Mucosa of stomach (tissue), 1 donor: ENCODE data around the gene MCEE.
"Not testable (repeated sequence)": the region's sequence is repeated elsewhere in the genome, so short reads cannot be mapped to it uniquely, and the experiment has no call there.

Experiments
- H3K27me3 ChIP-seq: one replicate; pipeline ENCODE4 v1.7.0; 2013; ENCODE audit warnings: mild to moderate bottlenecking, low read length; ENCODE audit not compliant: control insufficient read depth, insufficient read depth
- H3K36me3 ChIP-seq: one replicate; pipeline ENCODE4 v1.7.0; 2013; ENCODE audit warnings: low read length; ENCODE audit not compliant: control insufficient read depth, insufficient read depth
- H3K4me1 ChIP-seq: one replicate; pipeline ENCODE4 v1.7.0; 2013; ENCODE audit warnings: mild to moderate bottlenecking, low read length; ENCODE audit not compliant: control insufficient read depth, insufficient read depth
- H3K4me3 ChIP-seq: one replicate; pipeline ENCODE4 v1.7.0; 2013; ENCODE audit warnings: low read length
- H3K9ac ChIP-seq: one replicate; pipeline ENCODE4 v1.7.0; 2013; ENCODE audit warnings: mild to moderate bottlenecking, low read length, moderate library complexity
- H3K9me3 ChIP-seq: one replicate; pipeline ENCODE4 v1.7.0; 2013; ENCODE audit warnings: mild to moderate bottlenecking, low read length, moderate library complexity; ENCODE audit not compliant: control insufficient read depth
- donor health status: Pancreatic carcinoma.

The MCEE gene

DNA sequence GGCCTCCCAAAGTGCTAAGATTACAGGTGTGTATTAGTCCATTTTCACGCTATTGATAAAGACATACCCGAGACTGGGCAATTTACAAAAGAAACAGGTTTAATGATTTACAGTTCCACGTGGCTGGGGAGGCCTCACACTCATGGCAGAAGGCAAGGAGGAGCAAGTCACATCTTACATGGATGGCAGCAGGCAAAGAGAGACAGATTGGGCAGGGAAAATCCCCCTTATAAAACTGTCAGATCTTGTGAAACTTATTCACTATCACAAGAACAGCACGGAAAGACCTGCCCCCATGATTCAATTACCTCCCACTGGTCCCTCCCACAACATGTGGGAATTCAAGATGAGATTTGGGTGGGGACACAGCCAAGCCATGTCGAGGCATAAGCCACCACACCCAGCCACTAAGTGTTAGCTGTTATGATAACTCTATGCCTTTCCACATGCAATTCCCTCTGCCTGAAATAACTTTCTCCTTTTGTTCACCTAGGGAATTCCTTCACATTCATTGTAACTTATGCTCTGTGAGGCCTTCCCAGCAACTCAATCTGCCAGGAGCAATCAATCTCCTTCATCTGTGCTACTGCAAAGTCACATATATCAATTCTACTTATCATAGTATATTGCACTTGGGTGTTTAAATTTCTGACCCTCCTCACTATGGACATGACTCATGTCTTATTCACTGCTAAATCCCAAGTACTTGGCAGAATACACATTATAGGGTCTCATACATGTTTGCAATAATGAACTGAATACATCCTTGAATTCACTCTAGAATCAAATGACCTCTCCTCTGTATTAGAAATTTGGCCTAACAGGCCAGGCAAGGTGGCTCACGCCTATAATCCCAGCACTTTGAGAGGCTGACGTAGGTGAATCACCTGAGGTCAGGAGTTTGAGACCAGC, 7.4 kb downstream of the MCEE start:
- Histone ChIP-seq H3K27me3 (no peaks in the 10 kb centered on the region), H3K4me3 (no peak overlapping the region), H3K36me3 (no peaks in the 10 kb centered on the region), H3K9me3 (no peaks in the 10 kb centered on the region), H3K9ac (no peak overlapping the region), H3K4me1 (no peaks in the 10 kb centered on the region)

DNA sequence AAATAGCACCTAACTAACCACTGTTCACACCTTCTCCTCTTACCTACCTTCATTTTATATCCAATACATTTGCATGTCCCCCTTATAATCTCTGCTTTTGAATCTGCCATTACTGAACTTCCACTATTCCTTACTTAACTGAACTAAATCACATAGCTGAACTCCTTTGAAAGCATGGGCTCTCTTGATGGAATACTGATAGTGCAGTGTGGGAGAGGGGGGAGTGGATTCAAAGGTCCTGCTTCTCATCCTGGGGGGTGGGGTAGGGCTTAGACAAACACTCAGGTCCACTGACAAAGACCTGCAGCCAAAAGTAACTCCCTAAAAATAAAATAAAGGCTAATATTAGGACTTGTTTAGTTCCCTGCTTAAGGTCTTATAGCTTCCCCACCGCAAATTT, 8.6 kb downstream of the MCEE start:
- no peak overlapping the region for H3K9ac ChIP-seq
- H3K27me3 ChIP-seq = no peaks in the 10 kb centered on the region
- H3K9me3 ChIP-seq = no peaks in the 10 kb centered on the region
- H3K4me1 ChIP-seq = no peaks in the 10 kb centered on the region
- no peak overlapping the region for H3K4me3 ChIP-seq
- H3K36me3 ChIP-seq = no peaks in the 10 kb centered on the region

DNA sequence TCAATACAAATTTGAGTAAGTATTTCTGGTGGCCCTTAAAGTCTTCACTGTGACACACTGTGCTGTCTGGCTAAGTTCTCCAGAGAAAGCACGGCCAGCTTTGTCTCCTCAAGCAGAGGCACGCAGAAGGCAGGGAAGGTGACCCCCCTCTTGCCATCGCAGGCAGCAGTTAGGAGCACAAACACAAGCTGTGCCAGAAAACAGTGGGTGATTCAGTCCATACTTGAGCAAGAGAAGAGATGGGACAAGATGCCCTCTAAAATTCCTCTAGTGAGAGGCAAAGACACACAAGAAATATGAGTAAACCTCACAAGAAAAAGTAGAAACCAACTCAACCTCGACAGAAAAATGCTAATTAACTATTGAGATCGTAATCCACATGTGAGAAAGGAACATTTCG, 9.8 kb downstream of the MCEE start:
- no peaks in the 10 kb centered on the region for H3K9me3 ChIP-seq
- no peaks in the 10 kb centered on the region for H3K4me1 ChIP-seq
- no peak overlapping the region for H3K9ac ChIP-seq
- H3K36me3 ChIP-seq = no peaks in the 10 kb centered on the region
- H3K4me3 ChIP-seq = no peak overlapping the region
- no peaks in the 10 kb centered on the region for H3K27me3 ChIP-seq

DNA sequence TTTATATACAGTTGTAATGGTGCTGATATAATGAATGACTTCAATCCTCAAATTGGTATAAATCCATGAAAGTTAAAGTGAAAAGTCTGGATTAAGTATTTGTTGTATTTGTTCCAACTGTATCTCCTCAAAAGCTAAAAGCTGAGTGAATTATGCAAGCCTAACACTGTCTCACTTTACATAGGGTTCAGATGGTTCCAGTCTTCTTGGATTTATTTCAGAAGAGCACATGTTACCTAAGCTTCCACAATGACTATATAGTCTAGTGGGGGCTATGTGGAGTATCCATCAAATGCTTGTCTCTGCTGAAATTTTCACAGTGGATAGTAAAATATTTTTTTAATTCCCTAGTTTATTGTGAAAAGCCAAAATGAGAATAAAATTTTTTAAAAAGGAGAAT, 13.0 kb downstream of the MCEE start:
- H3K36me3 ChIP-seq = no peaks in the 10 kb centered on the region

DNA sequence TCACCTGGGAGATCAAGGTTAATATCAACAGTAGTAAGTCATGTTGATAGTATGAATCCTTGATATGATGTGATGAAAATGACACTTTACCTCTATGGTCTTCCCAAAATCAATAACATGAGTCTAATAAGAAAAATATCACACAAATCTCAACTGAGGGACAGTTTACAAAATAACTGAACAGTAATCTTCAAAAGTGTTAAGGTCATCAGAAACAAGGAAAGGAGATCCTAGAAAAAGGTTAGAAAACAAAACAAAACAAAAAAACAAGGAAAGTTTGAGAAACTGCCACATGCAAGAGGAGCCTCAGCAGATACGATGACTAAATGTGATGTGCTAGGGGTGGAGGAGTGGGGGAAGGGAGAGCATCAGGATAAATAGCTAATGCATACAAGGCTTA, 16.2 kb downstream of the MCEE start:
- H3K36me3 ChIP-seq = no peaks in the 10 kb centered on the region
- H3K4me3 ChIP-seq = no peak overlapping the region
- no peaks in the 10 kb centered on the region for H3K27me3 ChIP-seq
- no peak overlapping the region for H3K9ac ChIP-seq
- H3K4me1 ChIP-seq = no peaks in the 10 kb centered on the region
- no peaks in the 10 kb centered on the region for H3K9me3 ChIP-seq

More for the DNA sequence above, 13.0 kb downstream of the MCEE start:
- Histone ChIP-seq H3K27me3 (no peaks in the 10 kb centered on the region), H3K9me3 (no peaks in the 10 kb centered on the region), H3K9ac (no peak overlapping the region), H3K4me3 (no peak overlapping the region), H3K4me1 (no peaks in the 10 kb centered on the region)

GRCh38 chr2:71108091-71108490, 21.9 kb downstream of the MCEE start:
- Histone ChIP-seq H3K27me3 (no peaks in the 10 kb centered on the region), H3K9ac (no peak overlapping the region), H3K9me3 (no peaks in the 10 kb centered on the region), H3K4me3 (no peak overlapping the region), H3K4me1 (no peaks in the 10 kb centered on the region), H3K36me3 (no peaks in the 10 kb centered on the region)

- not testable (repeated sequence) for H3K9me3 ChIP-seq, H3K27me3 ChIP-seq, H3K9ac ChIP-seq, H3K36me3 ChIP-seq, H3K4me1 ChIP-seq, H3K4me3 ChIP-seq
Measured at GRCh38 chr2:71106463-71106862, 23.6 kb downstream of the MCEE start.

DNA sequence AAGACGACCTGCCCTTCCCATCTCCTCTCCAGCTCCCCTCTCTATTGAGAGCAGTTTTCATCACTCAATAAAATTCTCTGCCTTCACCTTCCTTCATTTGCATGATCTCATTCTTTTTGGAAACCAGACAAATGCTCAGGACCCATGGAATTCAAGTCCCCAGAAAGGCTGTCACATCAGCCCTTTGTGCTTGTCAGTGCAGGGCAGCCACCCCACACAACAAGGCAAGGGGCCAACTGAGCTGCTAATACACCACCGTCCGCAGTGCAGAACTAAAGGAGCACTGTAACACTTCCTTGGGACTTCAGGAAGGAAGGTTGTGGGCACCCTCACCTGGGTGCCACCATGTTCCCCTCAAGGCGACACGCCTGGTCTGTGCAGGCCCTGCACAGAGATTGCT, 26.2 kb downstream of the MCEE start:
- no peaks in the 10 kb centered on the region for H3K27me3 ChIP-seq
- H3K36me3 ChIP-seq = no peaks in the 10 kb centered on the region
- H3K4me3 ChIP-seq = no peak overlapping the region
- no peak overlapping the region for H3K9ac ChIP-seq
- no peaks in the 10 kb centered on the region for H3K9me3 ChIP-seq
- H3K4me1 ChIP-seq = no peaks in the 10 kb centered on the region

GRCh38 chr2:71102981-71103681, 26.9 kb downstream of the MCEE start:
- no peak overlapping the region for H3K9ac ChIP-seq
- H3K36me3 ChIP-seq = no peaks in the 10 kb centered on the region
- no peaks in the 10 kb centered on the region for H3K4me1 ChIP-seq
- no peaks in the 10 kb centered on the region for H3K9me3 ChIP-seq
- no peaks in the 10 kb centered on the region for H3K27me3 ChIP-seq
- no peak overlapping the region for H3K4me3 ChIP-seq

GRCh38 chr2:71101656-71102055, 28.4 kb downstream of the MCEE start:
- Histone ChIP-seq H3K36me3 (no peaks in the 10 kb centered on the region), H3K27me3 (no peaks in the 10 kb centered on the region), H3K4me1 (no peaks in the 10 kb centered on the region), H3K9ac (no peak overlapping the region), H3K4me3 (no peak overlapping the region), H3K9me3 (no peaks in the 10 kb centered on the region)

DNA sequence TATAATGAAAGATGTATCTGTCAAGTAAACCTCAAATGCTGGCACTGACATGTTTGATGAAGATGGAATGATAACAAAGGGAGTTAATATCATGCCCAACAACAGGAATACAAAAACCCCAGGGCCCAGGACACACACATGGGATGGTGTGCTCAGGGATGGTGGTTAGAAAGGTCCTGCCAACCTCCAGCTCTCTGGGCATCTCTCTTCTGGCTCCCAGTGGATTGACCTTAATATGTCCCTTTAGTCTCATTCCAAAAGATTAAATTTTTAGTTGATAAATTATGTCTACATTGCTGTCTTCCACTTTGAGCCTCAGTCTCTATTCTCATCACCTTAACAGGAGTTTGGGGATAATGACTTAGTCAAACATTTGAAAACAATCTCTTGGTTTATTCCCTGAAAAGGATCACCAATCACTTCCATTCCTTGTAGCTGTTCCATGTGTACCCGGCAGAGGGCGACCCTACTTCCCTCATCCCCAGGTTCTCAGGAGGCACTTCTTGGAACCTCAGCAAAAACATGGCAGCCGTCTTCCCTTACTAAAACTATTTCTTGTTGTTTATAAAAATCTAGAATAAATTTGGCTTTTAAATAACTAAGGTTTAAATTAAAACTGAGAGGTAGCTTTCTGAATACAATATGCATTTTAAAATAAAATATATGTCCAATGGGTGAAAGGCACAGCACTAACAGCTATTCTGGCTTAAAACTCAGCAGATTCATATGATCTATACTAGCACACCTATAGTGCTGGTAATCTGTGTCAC, 29.6 kb downstream of the MCEE start:
- H3K9ac ChIP-seq = no peak overlapping the region
- H3K9me3 ChIP-seq = no peaks in the 10 kb centered on the region
- no peaks in the 10 kb centered on the region for H3K4me1 ChIP-seq
- H3K4me3 ChIP-seq = no peak overlapping the region
- H3K36me3 ChIP-seq = no peaks in the 10 kb centered on the region
- H3K27me3 ChIP-seq = no peaks in the 10 kb centered on the region
